Germinal center (tissue), 1 donor: Measurements from ENCODE around the gene ITGA3.

Source experiments
- DNase-seq: peaks from one replicate; pipeline ENCODE4 v3.0.0; 2012; ENCODE audit warnings: mixed read lengths, low spot score

The ITGA3 gene

DNA sequence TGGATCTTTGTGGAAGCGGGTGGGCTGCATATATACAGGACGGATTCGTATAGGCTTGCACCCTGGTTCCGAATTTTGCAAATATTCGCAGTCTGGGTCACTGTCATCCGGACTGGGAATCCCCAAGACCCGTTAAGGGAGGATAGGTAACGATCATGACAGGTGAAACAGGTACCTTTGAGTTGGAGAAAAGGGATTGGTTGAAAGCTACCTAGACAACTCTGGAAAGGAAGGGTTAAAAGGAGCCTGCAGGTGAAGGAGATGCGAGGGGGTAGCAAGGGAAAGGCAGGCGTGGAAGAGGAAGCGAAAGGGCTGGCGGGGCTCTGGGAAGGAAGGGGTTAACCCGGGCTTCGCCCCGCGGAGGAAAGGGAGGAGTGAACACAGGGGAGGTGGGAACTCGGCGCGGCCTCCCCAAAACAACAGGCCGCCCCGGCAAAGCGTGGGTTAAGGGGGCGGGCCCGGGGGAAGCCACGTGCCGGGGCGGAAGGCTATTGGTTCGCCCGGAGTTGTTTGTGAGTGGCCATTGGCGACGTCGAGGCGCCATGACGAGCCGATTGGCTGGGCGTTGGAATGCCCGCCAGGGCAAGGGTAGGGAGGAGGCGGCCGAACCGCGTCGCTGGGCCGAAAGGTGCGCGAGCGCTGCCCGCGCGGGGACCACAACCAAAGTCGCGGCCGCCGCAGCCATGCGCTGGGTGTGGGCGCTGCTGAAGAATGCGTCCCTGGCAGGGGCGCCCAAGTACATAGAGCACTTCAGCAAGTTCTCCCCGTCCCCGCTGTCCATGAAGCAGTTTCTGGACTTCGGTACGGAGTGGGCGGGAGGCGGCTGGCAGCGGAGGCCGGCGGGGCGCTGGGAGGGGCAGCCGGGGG, 39.1 kb downstream of the ITGA3 start, which contains the start of gene PDK2:
Gene PDK2 (plus strand): TSS at position 599 of the 867 bp plus-strand sequence. CDS start 85 bp downstream, at position 684.
- DNase-seq = peak; percentile 99

DNA sequence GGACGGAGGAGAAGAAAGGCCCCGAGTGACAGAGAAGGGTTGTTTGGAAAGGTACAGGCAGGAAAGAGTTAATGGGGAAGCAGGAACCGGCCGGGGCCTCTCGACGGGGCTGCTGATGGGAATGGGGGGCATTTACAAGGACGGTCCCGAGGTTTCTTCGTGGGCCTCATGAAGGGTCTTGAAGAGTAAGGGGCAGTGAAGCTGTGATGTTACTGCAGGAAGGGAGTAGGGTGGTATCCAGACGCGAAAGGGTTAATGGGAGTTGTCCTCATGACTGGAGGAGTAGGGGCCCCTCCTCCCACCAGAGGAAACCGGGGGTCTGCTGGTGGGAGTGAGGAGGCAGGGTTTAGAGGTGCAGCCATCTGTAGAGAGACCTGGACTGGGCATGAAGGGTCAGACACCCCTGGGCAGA, 39.7 kb downstream of the ITGA3 start:
- peak; percentile 21 for DNase-seq

DNA sequence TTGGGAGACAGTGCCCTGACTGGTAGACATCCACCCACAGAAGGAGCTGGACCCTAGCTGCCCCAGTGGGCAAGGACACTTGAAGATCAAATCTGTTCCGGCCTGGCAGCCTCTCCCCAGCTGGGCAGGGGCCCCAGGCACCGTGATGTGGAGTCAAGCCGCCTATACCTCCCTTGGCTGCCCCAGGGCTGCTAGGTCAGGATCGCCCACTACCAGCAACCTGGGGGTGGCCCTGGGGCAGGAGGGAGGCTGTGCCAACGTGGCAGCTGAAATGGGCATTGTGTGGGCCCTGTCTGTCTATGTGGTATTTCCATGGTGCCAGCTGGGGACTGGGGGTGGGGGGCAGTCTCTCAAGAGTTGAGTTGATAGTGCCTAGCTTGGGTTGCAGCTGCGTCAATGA, 40.2 kb downstream of the ITGA3 start:
- DNase-seq = no peak

DNA sequence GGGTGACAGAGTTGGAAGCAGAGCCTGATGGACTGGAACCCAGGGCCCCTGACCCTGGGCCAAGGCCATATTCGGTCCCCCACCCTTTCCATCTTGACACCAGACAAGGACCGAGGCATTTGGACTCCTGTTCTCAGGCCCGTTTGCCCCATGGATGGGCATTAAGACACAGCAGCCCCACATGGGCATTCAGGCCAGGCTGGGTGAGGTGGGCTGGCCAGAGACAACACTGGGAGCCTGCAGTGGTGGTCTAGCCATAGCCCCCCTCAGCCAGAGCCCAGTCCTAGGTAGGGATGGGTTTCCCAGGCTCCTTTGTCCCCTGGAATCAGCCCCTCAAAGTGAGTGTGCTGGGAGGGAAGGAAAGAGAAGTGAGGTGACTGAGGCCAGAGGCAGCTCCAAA, 40.8 kb downstream of the ITGA3 start:
- DNase-seq = no peak

DNA sequence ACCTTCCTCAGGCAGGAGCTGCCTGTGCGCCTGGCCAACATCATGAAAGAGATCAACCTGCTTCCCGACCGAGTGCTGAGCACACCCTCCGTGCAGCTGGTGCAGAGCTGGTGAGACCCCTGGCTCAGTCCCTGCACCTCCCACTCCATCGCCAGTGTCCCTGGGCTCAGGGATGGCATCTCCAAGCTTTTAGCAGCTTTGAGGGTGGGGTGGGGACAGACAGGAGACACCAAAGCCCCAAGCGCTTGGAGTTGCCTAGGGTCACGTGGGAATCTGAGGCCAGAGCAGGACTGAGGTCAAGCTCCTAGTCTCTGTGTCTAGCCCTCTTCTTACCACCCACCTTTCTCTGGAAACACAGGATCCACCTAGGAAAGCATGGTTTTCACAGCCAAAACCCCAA, 41.5 kb downstream of the ITGA3 start:
- DNase-seq = no peak

DNA sequence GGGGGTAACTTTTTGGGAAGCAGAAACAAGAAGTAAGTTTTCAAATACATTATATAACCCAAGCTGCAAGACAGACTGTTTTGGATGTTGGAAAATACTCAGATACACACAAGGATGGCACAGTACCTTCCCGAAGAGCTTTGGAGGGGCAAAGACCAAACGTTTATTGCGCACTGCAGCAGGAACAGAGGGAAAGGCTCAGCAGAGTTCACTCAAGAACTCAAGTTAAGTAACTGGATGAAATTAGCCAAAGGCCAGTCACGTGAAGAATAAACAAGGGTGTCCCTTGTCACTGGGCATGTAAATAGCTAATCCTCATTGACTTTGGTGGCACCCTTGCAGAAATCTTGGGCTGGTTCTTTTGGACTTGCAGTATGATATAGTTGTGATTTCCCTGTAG, 42.0 kb downstream of the ITGA3 start:
- DNase-seq = no peak

DNA sequence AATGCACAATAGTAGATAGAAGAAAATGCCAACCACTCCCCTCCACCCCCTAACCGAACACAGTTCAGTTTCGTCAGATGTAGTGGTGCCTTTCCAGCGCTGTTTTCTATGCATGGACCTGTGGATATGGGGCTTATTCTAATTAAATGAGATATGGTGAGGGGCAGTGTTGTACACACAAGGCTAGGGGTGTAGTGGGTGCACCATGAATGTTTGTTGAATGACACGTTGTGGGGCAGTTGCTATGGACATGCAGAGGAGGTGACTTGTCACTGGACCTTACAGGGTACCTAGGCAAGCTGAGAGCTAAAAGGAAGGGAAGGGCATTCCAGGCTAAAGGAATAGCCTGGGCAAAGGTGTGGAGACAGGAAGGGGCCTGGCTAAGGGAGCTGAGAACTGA, 42.7 kb downstream of the ITGA3 start:
- no peak for DNase-seq

DNA sequence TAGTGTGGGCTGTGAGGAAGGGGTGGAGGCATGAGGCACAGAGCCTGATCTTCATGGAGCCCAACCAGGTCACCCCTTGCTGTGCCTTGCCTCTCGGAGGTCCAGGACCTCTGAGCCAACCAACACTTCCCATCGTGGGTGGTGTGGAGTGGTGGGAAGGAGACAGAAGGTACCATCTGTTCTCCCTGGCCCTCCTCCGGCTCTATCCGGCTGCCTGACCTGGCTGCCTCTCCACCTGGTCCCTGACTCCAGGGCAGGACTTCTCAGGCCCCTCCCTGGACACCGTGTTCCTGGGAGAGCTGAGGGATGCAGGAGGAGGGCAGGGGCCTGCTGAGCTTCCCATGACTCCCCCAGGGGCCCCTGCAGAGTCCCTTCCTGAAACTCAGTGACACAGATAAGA, 43.1 kb downstream of the ITGA3 start:
- DNase-seq = no peak

DNA sequence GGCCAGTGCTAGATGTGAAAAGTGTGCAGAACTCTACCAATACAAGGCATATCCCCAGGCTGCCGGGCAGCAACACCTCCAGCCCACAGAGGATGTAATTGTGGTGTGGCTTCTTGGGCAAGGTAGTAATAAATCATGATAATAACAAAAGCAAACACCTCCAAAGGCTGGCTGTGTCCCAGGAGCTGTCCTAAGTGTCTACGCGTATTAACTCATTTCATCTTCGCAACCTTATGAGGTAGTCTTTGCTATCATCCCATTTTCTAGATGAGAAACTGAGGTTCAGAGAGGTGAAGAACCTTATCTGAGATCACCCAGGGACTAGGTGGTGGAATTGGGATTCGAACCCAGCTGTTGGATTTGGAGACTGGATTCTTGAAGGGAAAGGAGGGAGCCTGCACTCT, 44.6 kb downstream of the ITGA3 start:
- no peak for DNase-seq

DNA sequence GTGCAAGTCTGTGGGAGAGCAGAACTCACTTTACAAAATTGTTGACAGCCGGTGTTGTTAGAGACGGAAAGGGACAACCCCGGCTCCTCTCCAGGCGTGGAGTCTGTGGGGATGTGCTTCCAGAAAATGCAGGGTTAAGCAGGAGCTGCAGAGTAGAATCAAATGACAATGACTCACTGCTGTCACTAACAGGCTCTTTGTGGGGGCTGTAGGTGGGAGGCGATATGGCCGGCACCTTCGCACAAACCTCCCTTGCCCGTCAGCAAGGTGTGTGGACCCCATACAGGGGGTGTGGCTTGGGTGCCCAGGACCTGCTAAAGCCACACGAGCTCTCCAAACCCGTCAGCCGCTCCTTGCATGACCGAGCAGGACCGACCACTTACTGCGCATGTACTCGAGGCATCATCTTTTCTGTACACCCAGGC, 45.0 kb downstream of the ITGA3 start:
- DNase-seq = no peak

DNA sequence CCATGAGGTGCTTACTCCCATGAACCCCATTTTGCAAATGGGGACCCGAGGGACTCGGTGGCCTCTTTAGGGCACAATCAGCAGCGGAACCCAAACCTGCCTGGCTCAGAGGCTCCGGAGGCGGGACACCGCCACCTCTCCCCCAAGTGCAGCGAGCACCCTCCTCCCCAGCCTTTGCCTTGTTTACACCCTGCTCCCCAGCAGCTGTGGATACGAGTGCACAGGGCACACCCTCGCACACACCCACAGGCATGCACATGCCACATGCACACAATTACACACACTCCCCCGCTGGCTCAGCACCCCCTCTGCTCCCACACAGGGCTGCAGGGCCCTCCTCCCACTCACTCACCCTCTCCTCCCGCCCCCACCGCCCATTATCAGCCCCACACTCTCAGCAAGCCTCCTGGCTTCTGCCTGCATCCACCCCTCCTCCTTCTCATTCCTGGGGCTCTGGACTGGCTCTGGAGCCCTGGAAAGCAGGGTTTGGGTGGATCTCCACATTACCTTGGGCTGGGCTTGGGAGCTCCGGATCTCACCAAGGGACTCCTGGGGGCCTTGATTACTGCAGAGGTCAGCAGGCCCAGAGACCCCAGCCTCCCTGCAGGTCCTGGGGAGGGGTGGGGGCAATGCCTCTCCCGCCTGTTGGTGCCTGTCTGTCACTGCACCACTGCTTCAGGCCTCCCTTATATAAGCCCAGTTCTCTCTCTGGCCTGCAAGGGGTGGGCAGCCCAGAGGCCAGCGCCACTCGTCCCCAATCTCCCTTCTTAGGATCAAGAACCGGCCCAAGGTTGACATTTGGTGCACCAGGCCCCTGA, 45.6 kb downstream of the ITGA3 start:
- no peak for DNase-seq

DNA sequence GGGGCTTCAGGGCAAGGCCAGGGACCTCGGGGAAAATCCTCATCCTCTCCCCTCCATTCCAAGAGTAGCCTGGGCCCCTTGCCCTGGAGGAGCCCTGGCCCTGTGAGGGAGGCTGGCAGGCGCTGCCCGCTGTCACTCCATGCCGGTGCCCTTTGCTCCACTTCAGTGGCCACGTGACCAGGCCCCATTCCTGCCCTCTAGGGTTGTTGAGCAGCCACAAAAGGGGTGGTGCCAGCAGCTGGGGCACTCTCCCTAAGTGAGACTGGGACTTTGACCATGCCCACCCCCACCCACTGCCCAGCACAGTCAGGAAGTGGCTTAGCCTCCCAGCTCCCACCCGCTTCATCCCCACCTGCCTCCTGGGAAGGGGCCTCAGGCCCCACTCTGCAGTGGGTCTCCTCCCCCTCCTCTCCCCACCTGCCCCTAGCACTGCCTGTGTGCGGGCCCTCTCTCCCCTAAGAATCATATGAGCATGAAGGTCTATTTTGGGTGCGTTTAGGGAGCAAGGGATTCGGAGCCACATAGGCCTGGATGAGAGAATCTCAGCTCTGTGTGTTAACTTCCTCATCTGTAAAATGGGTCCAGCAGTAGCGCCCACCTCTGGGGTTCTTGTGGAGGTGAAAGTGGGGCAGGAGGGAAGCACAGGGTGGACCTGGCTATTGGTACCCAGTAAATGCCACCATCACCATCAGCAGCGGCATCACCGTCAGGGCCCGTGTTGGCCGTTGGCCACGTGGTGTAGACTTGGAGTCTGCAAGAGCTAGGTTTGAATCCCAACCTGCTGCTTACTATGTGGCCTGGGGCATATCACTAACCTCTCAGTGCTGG, 46.5 kb downstream of the ITGA3 start:
- no peak for DNase-seq

DNA sequence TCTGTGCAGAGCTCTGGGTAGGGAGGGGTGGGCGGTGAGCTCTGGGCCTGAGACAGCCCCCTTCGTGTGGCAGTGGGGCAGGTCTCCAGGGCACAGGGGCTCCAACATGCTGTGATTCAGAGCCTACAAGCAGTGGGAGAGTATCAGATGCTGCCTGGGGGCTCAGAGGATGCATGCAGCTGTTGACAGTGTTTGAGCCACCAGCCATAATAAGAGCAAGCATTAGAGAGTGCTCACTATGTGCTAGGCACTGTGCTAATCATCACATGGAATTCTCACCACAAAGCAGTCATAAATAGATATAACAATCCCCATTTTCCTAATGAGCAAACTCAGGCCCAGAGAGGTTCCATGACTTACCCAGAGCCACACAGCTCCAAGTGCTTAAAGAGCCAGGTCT, 47.3 kb downstream of the ITGA3 start:
- no peak for DNase-seq

DNA sequence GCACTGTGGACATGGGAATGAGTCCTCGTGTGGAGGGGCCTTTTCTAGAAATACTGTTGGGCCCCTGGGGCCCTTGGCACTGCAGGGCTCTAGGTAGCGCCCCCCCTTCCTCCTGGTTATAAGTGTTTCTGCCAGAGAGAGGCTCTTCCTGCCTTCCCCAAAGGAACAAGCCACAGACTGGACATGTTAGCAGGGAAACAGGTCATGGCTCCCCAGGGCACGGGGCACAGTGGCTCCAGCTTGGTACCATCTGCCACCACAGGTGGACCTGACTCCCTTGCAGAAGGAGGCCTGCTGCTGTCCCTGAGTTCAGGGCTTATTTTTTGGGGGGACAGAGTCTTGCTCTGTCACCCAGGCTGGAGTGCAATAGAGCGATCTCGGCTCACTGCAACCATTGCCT, 48.0 kb downstream of the ITGA3 start:
- DNase-seq = no peak

DNA sequence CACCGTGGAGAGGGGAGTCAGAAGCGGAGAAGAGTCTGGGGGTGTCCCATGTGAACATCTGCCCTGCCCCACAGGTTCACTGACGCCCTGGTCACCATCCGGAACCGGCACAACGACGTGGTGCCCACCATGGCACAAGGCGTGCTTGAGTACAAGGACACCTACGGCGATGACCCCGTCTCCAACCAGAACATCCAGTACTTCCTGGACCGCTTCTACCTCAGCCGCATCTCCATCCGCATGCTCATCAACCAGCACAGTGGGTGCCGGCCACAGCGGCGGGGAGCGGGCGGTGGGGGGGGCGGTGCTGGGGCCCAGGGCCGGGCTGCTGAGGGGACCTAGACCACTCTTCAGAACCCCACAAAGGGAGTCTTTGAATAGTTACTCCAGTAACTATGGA, 49.9 kb downstream of the ITGA3 start:
- DNase-seq = no peak

DNA sequence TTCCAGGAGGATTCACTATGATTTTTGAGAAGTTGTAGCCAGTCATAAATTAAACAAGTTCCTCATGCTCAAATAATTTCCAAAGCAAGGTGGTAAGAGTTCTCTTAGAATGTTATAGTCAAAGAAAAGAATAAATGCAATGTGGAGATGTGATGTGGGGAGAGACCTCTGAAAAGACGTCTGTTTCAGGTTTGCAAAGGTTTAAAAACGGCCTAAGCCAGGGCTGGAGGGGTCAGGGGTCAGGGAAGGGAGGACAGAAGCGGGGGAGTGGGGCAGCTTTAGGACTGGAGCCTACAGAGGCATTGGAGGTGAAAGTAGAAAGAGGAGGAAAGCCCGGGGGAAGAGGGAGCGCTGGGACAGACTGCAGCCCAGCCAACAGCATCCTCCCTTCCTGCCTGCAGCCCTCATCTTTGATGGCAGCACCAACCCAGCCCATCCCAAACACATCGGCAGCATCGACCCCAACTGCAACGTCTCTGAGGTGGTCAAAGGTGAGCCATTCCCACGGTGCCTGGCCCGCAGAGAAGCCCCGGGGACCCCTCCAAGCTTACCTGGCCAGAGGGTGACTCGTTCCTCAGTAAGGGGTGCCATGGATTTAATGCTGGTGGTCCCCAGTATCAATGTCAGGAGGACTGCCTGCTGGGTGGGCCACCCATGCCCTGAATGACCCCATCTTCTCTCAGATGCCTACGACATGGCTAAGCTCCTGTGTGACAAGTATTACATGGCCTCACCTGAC, 50.7 kb downstream of the ITGA3 start:
- DNase-seq = no peak

DNA sequence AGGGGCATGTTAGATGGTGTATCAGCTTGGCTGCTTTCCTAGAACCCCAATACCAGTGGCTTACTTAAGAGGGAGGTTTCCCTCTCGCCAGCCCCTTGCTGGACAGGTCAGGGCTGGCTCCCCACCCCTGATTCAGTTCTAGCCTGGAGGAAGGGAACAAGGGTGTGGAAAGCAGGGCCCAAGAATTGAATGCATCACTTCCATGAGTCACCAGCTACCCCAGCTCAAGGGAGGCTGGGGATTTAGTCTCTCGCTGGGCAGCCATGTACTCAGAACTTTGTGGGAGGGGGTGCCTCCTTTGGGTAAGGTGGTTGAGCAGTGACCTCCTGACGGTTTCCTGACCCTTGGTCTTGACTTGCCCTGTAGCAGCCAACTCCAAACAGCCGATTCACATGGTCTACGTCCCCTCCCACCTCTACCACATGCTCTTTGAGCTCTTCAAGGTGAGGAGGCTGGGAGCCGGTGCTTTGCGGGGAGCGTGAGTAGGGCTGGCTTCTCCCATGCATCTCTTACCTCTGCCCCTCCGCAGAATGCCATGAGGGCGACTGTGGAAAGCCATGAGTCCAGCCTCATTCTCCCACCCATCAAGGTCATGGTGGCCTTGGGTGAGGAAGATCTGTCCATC, 52.0 kb downstream of the ITGA3 start:
- DNase-seq = no peak

DNA sequence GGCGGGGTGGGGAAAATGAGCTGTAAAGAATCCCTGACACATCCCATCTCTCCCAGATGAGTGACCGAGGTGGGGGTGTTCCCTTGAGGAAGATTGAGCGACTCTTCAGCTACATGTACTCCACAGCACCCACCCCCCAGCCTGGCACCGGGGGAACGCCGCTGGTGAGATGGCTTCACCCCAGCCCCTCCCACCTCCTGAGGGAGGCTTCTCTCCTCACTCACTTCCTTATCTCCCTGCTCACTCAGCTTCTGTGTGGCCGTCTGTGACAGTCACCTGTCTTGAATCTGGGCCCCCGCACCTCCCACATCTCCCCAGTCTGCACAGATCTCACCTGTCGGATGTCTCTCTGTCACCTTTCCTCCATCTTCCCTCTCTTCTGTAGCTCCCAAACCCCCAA, 52.6 kb downstream of the ITGA3 start:
- no peak for DNase-seq

DNA sequence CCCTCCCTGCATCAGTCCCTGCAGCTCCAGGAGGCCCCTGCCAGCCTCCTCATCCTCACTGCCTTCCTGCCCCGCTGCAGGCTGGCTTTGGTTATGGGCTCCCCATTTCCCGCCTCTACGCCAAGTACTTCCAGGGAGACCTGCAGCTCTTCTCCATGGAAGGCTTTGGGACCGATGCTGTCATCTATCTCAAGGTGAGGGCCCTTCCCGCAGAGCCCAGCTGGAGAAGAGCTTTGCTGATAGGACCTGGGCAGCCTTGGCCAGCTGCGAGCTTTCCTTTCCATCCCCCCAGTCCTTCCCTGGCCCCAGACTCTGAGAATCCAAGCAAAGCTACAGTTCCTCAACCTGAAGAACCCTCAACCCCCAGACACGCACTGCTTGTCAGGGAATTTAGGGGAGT, 53.3 kb downstream of the ITGA3 start:
- DNase-seq = no peak

DNA sequence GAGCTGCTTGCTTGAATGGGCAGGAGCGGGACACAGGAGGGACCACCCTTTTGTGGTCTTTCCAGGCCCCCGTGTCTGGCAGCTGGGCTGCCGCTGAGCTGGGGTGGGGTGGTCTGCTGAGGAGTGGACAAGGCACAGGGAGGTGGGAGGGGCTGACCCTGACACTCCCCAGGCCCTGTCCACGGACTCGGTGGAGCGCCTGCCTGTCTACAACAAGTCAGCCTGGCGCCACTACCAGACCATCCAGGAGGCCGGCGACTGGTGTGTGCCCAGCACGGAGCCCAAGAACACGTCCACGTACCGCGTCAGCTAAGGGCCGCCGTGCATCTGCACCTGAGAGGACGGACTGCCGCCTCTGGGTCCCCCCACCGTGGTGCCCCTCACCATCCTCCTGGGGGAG, 53.9 kb downstream of the ITGA3 start:
- DNase-seq = no peak
